ENCODE results near the gene SGMS1. TPM values are rescaled to one million over a fixed set of nuclear protein-coding genes. Genes with fewer than 3 reads are reported as not detected.

SGMS1 gene
- total and polyA plus RNA-seq, 2 donors (not counting 1 experiment from before 2014, with no cell fraction given): 10.0 to 43.5 TPM

DNA sequence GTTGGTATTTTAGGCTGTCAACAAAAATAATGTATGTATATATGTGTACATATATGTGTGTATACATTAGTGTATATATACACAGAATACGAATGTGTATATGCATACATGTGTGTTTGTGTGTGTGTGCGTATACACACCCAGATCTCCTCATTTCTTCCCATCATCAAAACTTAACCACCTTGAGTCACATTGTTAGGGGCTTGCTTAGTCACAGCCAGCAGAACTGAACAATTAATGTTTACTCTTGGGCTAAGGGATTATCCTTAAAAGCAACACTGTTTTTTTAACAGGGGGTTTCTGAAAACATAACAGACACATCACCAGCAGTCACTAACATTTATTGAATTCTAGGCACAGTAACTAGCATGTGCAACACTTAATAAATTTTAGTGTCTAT, 289.5 kb downstream of the SGMS1 start:
- H3K4me3 Mint-ChIP-seq: no peak overlapping the region
- no peak overlapping the region for H3K4me3 ChIP-seq (ENCODE audit: control extremely low read depth in 1 of 5, extremely low read depth in 1 of 5, insufficient read depth in 1 of 5, low read depth in 2 of 5, low read length in 4 of 5)
- intact Hi-C loops (cut with micrococcal nuclease): no loop called here
- WGBS (ENCODE audit: insufficient coverage): no CpG with 5 or more reads among the region's 2 CpGs
- ChIA-PET POLR2A (no interaction called here), CTCF (no interaction called here)
- H4K20me1 ChIP-seq (ENCODE audit: control insufficient read depth, insufficient read depth, low read length, poor library complexity, severe bottlenecking): no peaks in the 10 kb centered on the region
- H3K4me2 ChIP-seq (replicated peaks; ENCODE audit: low read depth, low read length, poor library complexity, severe bottlenecking): no peak overlapping the region
- DNase-seq: no peak
- H3K9ac ChIP-seq (ENCODE audit: low read length): no peak overlapping the region
- no peak for TF ChIP-seq EZH2 (IDR thresholded peaks at IDR 0.05; ENCODE audit: borderline replicate concordance, insufficient read depth, low read depth, low read length, poor library complexity, severe bottlenecking)
- TF ChIP-seq, protein P1, sequence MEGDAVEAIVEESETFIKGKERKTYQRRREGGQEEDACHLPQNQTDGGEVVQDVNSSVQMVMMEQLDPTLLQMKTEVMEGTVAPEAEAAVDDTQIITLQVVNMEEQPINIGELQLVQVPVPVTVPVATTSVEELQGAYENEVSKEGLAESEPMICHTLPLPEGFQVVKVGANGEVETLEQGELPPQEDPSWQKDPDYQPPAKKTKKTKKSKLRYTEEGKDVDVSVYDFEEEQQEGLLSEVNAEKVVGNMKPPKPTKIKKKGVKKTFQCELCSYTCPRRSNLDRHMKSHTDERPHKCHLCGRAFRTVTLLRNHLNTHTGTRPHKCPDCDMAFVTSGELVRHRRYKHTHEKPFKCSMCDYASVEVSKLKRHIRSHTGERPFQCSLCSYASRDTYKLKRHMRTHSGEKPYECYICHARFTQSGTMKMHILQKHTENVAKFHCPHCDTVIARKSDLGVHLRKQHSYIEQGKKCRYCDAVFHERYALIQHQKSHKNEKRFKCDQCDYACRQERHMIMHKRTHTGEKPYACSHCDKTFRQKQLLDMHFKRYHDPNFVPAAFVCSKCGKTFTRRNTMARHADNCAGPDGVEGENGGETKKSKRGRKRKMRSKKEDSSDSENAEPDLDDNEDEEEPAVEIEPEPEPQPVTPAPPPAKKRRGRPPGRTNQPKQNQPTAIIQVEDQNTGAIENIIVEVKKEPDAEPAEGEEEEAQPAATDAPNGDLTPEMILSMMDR (IDR thresholded peaks at IDR 0.05): no peak
- no peaks in the 10 kb centered on the region for H3K27me3 Mint-ChIP-seq
- H3K4me1 ChIP-seq (ENCODE audit: control insufficient read depth in 2 of 2, insufficient read depth in 2 of 2, low read length in 2 of 2): peaks cover 6 to 11% of the 10 kb centered on the region in 2 donors
- H3K79me2 ChIP-seq (ENCODE audit: control insufficient read depth, insufficient read depth, low read length): no peaks in the 10 kb centered on the region
- no peak for ATAC-seq (ENCODE audit: low read depth)
- H3K36me3 ChIP-seq (replicated peaks in 1 of 2; ENCODE audit: control extremely low read depth in 1 of 2, control insufficient read depth in 1 of 2, extremely low read depth in 1 of 2, insufficient read depth in 2 of 2, low read length in 1 of 2): peaks cover 0 to 11% of the 10 kb centered on the region in 2 experiments
- H3K9me3 Mint-ChIP-seq (ENCODE audit: insufficient read depth): no peaks in the 10 kb centered on the region
- no peak overlapping the region for H3K27ac Mint-ChIP-seq
- no peaks in the 10 kb centered on the region for H3K27me3 ChIP-seq (replicated peaks in 1 of 4; ENCODE audit: control extremely low read depth in 1 of 4, control insufficient read depth in 3 of 4, insufficient read depth in 4 of 4, low read length in 3 of 4)
- H3K27ac ChIP-seq (ENCODE audit: low read length in 2 of 2): no peak overlapping the region
- peaks cover 18% of the 10 kb centered on the region for H3K4me1 Mint-ChIP-seq
- no peaks in the 10 kb centered on the region for H3K9me3 ChIP-seq (ENCODE audit: control extremely low read depth in 1 of 3, control insufficient read depth in 2 of 3, insufficient read depth in 1 of 3, low read length in 2 of 3)
- no peak overlapping the region for H2AFZ ChIP-seq (ENCODE audit: insufficient read depth, low read depth, low read length, poor library complexity, severe bottlenecking)

DNA sequence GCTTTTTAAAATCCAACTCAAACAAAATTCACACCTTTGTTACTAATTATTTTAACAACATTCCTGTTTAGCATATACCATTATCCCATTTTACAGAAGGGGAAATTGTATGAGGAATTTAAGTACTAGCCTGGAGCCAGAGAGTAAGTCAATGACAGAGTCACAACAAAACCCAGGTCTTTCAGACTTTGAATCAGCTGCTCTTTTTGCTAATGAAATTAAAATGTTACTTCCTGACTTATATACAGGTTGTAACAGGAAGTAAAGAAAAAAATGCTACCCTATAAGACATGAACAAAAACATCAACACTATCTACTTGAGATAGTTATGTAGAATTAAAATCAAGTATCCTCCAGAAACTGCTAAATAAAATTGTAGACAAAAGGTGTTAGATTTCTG, 289.9 kb downstream of the SGMS1 start:
- H4K20me1 ChIP-seq (ENCODE audit: control insufficient read depth, insufficient read depth, low read length, poor library complexity, severe bottlenecking): no peaks in the 10 kb centered on the region
- H3K9ac ChIP-seq (ENCODE audit: low read length): no peak overlapping the region
- no peak overlapping the region for H3K27ac ChIP-seq (ENCODE audit: low read length in 2 of 2)
- ChIA-PET POLR2A (no interaction called here), CTCF (no interaction called here)
- H3K9me3 ChIP-seq (ENCODE audit: control extremely low read depth in 1 of 3, control insufficient read depth in 2 of 3, insufficient read depth in 1 of 3, low read length in 2 of 3): no peaks in the 10 kb centered on the region
- H3K4me2 ChIP-seq (replicated peaks; ENCODE audit: low read depth, low read length, poor library complexity, severe bottlenecking): no peak overlapping the region
- H3K4me1 ChIP-seq (ENCODE audit: control insufficient read depth in 2 of 2, insufficient read depth in 2 of 2, low read length in 2 of 2): peaks cover 6 to 11% of the 10 kb centered on the region in 2 donors
- ATAC-seq (ENCODE audit: low read depth): no peak
- no peaks in the 10 kb centered on the region for H3K9me3 Mint-ChIP-seq (ENCODE audit: insufficient read depth)
- no peaks in the 10 kb centered on the region for H3K79me2 ChIP-seq (ENCODE audit: control insufficient read depth, insufficient read depth, low read length)
- no peak overlapping the region for H3K4me3 ChIP-seq (ENCODE audit: control extremely low read depth in 1 of 5, extremely low read depth in 1 of 5, insufficient read depth in 1 of 5, low read depth in 2 of 5, low read length in 4 of 5)
- no peak overlapping the region for H3K27ac Mint-ChIP-seq
- no peaks in the 10 kb centered on the region for H3K27me3 ChIP-seq (replicated peaks in 1 of 4; ENCODE audit: control extremely low read depth in 1 of 4, control insufficient read depth in 3 of 4, insufficient read depth in 4 of 4, low read length in 3 of 4)
- TF ChIP-seq EZH2 (IDR thresholded peaks at IDR 0.05; ENCODE audit: borderline replicate concordance, insufficient read depth, low read depth, low read length, poor library complexity, severe bottlenecking): no peak
- TF ChIP-seq, protein P1 (IDR thresholded peaks at IDR 0.05): no peak
- peaks cover 18% of the 10 kb centered on the region for H3K4me1 Mint-ChIP-seq
- H3K27me3 Mint-ChIP-seq: no peaks in the 10 kb centered on the region
- no peak overlapping the region for H3K4me3 Mint-ChIP-seq
- DNase-seq: no peak
- intact Hi-C loops (cut with micrococcal nuclease): no loop called here
- H2AFZ ChIP-seq (ENCODE audit: insufficient read depth, low read depth, low read length, poor library complexity, severe bottlenecking): no peak overlapping the region
- peaks cover 0 to 8% of the 10 kb centered on the region in 2 experiments for H3K36me3 ChIP-seq (replicated peaks in 1 of 2; ENCODE audit: control extremely low read depth in 1 of 2, control insufficient read depth in 1 of 2, extremely low read depth in 1 of 2, insufficient read depth in 2 of 2, low read length in 1 of 2)
